HG02571 (cell line): ENCODE measurements around the gene MMP24.

Source experiments
- ATAC-seq: cut with Tn5 transposase; IDR thresholded peaks from one replicate; pipeline ENCODE4 v1.9.1; 2021; ENCODE audit warnings: mild to moderate bottlenecking, moderate library complexity; ENCODE audit not compliant: unreplicated experiment

MMP24 gene

DNA sequence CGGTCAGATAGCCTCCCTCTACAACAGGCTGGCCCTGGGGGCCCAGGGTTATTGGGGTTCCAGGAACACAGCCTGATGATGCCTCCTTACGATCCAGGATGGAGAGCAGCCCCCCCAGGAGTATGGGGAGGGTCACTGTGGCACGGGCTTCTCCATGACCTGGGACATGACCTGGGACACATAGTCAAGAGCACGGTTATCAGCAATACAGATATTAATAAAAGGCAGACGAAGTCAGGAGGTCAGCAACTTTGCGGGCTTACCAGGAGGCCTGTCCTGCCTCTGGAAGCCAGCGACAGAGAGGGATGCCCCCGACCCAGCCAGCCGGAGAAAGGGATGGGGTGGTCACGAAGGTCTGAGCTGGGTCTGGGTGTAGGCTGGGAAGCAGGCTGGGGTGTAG lies 50.6 kb downstream of the MMP24 start:
- no peak for ATAC-seq

DNA sequence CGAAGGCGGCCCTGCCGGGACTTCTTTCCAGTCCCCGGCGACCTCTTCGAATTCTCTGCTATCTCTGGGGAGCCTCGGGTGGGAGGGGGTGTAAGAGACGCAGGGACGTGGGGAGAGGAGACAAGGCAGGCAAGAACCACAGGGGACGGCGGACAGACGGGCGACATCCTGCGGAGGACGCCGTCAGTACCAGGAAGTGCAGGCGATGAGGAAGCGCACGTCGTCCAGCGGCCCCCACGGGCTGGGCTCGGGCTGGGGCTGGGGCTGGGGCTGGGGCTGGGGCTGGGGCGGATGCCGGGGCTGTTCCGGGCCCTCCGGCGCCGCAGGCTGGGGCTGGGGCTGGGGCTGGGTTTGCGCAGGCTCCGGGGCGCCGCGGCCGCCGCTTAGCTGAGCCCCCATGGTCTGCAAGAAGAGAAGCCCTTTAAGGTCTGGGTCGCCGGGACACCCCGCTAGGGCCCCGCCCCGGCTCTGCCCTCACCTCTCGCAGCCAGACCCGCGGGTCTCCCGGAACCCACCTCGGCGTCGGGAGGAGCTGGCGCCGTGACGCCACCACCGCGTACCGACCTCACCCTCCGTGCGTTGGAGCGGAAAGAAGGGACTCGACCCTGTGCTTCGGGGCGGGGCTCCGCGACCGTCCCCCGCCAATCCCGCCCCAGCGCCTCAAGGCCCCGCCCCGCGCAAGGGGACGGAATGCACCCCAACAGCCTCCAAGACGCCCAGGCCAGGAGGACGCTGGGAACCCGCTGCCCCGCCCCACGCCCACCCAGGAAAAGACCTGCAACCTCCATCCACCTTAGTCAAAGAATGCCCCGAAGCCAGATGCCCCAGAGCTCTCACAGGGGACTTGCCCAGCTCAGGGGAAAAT lies 51.3 kb downstream of the MMP24 start, which contains the start of gene MMP24OS:
MMP24OS (minus strand) TSS at position 592 of the 865 bp plus-strand sequence; CDS start at position 399, 193 bp downstream.
- peak; percentile 82 for ATAC-seq

DNA sequence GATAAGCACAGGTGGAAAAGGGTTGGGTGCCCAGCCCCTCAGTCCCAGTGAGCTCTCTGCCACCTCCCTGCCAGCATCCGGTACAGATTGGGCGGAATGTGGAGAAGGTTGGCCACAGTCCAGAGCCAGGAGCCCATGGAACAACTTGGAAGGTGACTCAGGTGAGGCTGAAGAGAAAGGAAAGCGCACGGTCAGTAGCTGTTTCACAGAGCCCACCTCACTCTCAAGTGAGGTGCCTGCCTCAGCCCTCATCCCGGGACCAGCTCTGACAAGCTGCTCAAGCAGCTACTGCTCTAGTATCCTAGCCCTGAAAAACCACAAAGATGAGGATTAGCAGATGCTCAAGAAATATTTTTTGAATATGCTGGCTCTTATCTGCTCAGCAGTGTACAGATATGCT lies 52.5 kb downstream of the MMP24 start:
- ATAC-seq = no peak

DNA sequence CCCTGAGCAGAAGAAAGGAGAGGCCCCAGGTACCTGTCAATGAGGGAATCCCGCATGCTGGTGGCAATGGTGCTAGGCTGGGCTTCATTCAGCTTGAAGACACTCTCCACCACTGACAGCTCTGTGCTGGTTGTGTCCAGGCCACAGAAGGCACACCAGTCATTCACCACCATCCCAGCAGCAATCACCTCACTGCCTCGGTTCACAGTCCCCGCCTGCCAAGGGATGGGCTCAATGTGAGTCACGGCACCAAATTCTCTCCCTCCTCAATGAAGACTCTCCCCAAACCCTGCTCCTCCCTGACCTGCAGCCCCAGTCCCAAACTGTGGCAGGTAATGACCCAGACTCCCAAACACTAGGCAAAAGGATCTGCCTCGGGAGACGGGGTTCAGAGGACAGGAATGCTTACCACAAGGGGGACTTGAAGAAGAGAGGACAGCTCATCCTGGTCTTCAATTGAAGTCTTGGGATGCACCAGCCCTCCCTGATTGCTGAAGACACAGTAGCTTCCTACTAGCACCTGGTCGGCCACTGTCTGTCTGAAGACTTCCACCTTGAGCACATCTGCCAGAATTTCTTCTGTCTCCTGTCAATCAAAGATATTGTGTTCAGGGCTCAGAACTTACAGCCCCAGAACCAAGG lies 53.2 kb downstream of the MMP24 start:
- no peak for ATAC-seq

DNA sequence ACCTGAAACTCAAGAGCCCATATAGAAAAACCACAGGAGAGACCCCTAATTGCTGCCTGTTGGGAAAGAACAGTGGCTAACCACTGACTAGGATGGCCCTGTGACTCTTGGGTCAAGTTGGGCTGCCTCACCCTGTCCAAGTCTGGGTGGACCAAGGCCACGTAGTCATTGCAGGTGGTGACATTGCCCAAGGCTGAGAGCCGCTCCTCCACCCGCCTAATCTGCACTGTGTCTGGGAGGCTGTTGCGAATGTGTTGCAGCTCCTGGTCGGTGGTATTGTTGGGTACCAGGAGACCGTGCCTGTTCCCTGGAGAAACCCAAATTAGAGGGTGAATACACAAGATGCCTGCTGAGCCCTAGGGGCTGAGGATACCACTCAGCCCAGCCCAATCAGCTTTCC lies 54.0 kb downstream of the MMP24 start:
- no peak for ATAC-seq

DNA sequence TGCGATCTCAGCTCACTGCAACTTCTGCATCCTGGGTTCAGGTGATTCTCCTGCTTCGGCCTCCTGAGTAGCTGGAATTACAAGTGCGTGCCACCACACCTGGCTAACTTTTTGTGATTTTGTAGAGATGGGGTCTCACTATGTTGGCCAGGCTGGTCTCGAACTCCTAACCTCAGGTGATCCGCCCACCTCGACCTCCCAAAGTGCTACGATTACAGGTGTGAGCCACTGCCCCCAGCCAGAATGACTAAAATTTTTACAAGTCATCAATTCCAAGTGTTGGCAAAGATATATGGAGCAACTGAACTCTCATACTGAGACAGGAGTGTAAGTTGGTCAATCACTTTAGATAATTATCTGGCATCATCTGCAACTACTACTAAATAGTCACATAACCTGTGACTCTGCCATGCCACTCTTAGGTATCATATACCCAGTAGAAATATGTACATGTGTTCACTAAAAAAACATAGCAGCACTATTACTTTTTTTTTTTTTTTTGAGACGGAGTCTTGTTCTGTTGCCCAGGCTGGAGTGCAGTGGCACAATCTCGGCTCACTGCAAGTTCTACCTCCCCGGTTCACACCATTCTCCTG lies 55.1 kb downstream of the MMP24 start:
- ATAC-seq = no peak

DNA sequence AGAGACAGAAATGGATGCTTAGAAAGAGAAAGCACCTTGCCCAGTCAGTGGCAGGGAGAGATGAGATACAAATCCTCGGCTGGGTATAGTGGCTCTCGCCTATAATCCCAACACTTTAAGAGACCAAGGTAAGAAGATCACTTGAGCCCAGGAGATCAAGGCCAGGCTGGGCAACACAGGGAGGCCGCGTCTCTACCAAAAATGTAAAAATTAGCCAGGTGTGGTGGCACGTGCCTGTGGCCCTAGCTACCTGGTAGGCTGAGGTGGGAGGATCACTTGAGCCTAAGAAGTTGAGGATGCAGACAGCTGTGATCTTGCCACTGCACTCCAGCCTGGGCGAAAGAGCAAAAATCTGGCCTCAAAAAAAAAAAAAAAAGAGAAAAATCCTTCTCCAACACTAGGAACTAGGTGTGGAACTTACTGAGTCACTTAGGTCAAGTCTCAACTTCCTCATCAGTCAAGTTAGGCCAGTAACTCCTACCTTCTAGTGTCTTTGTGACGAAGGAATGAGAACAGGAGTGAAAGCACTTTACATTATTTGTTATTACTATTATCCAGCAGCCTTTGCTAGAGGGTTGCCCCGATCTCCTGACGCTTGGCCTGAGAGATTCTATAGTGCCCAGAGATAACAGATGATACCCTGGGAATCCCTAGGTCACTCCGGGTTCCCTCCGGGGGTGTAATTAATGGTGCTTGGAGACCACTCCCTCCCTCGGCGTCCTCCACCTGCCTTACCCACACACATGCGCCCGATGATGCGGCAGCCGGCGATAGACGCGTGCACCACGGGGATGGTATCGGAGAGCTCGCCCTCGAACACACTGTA lies 57.2 kb downstream of the MMP24 start:
- ATAC-seq = peak; percentile 29

DNA sequence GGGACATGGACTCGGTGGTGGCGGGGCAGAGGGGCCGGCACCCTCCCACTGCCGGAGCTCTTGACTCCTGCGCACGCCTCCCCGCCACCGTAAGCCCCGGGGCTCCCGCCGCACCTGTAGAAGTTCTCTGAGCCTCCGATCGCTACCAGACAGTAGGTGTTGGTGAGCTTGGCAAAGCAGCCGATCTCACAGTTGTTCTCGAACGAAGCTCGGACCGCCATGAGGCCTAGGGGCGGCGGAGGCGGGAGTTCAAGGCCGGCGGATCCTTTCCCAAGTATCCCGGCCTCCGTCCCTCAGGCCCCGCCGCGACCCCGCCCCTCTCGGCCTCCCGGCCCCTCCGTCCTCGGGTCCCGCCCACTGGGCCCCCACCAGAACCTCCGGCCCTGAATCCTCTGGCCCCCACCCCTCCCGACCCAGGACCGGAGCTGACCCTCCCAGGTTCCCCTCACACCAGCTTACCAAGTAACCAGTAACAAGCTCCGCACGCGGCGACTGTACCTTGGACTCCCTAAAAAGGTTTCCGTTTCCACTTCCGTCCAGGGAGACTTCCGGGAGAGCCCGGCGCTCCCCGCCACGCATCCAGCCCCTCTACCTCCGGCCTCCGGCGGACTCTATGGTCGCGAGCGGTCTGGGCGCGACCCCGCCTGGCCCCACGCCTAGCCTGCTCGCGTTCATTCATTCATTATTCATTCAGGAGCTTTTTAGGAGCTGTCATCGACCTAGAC lies 57.9 kb downstream of the MMP24 start, which contains the start of gene EIF6:
EIF6 (minus strand) TSS at position 506 of the 725 bp plus-strand sequence; CDS start at position 221, 285 bp downstream.
- peak; percentile 71 for ATAC-seq

DNA sequence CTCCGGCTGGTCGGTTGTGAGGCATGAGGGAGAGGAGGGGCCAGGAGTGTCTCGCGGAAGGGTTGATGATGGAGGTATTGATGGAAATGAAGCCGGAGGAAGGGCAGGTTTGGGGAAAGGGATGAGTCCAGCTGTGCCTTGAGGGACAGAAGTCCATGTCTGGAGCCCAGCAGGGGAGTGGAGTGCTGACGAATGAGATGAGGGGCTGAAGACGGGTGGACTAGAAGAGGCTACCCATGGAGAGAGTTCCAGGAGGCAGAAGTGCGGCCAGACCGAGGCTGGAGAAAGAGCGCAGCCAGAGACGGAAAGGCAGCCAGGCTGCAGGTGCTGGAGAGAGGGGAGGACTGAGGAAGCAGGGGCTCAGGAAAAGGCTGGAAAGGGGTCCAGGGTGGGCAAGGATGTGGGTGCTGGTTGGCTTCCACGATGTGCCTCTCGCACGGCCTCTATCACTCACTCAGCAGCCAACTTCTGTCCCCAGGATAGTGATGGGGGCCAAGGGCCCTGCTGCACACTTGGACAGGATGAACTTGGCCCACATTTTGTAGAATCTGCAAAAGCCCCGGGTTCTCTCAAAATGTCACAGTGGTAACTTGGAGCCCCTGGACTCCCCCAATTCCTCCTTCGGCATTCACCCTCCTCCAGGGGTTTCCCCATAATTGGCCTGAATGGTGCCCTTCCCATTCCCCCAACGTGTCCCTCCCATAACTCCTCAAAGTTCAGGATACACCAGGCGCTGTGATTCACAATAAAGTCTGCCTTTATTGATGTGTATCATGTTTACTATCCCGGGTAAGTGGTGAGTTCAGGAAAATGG lies 58.7 kb downstream of the MMP24 start:
- no peak for ATAC-seq

DNA sequence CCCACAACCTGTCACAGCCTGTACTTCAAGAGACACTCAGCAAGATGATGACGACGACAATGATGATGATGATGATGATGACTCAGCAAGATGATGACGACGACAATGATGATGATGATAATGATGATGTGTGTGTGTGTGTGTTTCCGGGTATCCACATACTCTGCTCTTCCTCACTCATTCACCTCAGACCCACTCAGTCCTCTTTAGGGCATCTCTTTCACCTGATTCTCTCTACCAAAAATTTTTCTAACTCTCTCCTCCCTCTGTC lies 59.3 kb downstream of the MMP24 start:
- ATAC-seq = no peak

DNA sequence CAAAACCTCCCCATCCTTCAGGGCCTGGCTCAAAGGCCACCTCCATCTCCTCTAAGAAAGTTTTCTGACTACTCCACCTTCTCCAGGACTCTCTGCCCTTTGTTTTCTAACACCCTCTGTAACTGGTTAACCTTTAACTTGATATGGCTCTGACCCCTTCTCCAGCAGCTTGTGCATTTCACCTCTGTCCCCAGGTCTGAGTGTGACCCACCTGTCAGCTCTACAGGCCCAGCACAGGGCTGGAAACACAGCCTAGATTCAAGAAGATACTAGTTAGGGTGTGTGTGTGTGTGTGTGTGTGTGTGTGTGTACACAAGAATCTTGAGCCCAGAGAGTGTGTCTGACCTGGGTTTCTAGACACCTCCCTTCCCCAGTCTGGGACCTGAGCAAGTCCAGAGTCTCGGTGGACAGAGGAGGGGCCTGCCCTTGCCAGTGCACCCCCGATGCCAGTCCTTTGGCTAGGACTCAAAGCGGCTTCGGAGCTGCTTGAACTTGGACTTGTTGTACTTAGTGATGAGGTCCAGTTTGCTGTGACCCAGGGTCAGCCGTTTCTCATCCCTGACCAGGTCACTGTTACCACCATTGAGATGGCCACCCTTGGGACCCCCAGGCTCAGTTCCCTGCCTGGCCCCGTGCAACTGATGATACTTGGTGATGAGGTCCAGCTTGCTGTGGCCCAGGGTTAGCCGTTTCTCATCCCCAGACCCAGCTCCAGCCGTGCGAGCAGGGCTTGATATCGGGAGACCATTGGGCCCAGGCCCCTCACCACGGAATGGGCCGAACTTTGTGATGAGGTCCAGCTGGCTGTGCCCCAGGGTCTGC lies 59.8 kb downstream of the MMP24 start:
- no peak for ATAC-seq

DNA sequence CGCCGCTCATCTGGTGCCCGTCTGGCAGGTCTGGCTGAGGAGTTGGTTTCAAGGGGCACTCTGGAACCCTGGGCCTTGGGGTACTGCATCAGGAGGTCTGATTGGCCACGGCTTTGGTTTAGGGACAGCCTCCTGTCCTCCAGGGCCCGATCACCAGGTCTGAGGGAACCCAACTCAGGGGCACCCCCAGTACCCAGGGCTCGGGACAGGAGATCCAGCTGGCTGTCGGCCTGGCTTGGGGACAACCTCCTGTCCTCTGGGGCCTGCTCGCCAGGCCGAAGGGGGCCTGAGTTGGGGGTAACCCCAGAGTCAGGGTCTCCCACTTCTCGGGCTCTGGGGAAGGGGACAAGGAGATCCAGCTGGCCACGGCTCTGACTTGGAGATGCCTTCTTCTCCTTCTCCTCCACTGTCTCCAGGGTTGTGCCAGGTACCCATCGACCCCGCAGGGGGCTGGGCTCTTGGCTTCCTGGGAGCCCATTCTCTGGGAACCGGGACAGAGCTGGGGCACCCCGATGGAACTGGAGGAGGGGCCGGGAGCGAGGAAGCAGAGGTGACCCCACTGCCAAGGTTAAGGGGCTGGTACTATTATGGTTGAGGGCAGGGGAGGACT lies 60.5 kb downstream of the MMP24 start:
- no peak for ATAC-seq

DNA sequence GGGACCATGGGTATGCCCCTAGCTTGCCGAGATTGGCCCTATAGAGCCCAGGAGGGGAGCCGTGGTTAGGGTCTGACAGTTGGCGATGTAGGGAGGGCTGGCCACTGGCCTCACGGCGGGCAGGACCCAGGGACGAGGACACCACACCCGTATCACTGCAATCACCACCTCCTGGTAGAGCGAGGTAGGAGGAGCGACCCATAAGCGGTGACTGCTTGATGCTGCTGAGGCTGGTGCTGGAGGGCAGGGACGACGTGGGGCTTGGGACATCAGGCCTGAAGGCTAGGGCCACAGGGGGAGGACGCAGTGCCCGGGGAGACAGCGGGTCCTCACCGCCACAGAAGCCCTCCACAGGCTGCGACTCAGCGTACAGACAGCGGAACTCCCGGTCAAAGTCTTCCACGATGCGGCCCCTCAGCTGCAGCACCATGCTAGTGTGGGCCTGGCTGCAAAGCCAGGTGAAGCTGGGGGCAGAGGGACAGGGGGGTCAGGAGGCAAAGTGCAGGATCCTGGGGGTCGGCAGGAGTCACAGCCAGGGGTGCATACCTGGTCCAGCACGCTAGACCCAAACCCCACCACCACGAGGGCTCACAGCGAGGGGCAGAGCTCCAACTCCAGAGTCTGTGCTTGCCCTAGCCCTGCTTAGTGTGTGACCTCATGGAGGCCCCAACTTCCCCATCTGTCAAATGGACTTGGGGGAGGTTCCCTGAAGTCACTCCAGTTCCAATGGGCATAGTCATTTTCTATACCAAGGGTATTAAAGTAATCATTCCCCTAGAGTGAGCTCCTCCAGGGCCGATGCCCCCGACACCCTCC lies 61.2 kb downstream of the MMP24 start:
- no peak for ATAC-seq

DNA sequence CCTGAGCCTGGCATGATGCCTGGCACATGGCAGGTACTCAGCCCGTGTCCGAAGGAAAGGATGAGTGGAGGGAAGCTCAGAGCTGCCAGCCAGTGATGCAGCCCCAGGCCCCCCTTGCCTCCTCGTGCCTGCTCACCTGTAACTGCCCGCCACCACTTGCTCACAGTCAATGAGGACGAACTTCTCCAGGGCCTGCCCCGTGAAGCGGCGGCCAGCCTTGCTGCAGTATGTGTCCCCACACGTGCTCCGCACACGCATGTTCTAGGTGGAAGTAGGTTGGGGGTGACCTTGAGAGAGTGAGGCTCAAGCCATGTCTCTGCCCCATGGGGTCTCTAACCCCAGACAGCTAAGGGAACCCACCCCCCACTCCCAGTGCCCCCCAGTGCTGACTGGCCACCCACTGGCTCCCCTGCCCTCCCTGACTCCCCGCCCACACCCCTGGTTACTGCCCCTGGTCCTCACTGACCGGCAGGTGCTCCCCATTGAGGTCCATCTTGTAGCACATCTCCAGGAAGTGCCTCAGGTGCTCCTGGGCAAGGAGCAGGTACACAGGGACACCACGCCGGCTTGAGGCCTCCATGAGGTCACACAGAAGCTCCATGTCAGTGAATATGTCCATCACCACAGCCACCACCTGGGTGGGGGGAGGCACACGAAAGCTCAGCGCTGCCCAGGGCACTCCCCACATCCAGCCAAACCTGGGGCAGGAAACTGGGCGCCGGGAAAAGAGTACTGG lies 62.0 kb downstream of the MMP24 start:
- no peak for ATAC-seq

DNA sequence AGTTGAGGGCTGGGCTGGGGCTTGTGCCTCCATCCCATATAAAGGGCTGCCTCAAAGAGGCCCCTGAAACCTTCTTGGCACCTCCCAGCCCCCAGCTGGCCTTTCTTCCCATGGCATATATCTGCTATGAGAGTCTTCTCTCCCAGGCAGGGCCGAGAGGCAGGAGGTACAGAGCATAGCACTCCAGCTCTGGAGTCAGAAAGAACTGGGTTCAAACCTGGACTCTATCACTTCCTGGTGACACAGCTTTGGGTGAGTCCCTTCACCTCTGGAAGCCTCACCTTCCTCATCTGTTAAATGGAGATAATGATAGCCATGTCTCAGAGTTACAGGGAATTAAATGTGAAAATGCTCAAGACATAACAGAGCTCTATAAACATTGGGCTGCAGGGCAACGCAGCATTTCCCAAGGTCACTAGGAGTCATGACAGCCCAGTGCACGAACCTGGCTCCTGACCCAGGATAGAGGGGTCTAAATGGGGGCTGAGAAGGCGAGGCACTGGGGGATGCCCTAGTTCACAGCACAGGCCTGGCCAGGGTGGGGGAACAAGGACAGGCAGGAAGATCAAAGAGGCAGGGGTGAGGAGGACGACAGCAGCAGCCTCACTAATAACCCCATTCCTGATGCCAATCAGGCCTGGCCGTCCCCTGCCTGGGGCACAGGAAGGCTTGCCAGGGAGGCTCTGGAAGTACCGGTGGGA lies 63.8 kb downstream of the MMP24 start:
- ATAC-seq = no peak

DNA sequence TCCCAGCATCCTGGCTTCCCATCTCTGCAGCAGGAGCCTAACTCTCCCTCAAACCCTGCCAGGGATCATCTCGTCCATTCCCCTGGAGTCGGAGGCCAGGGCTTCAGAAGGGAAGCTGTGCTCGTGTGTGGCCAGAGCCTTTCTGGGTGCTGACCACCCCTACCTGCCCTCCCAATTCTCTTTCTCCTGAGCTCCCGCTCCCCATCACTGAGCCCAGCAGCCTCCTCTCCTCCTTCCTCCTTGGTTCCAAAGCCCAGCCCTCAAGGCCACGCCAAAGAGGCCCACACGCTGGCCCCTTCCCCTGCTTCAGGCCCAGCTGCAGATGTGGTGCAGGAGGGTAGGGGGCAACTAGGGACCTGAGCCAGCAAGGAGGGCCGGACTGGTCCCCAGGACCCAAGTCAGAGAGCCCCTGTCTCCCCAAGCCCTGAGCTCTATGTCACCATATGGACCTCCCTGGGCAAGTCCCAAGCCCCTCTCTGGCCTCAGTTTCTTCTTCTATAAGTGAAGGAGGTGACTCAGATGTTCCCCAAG lies 64.5 kb downstream of the MMP24 start:
- no peak for ATAC-seq
